ENCODE measurements around the gene DNAJB7.
"Not testable (repeated sequence)": the region's sequence is repeated elsewhere in the genome, so short reads cannot be mapped to it uniquely, and the experiment has no call there.

The DNAJB7 gene

DNA sequence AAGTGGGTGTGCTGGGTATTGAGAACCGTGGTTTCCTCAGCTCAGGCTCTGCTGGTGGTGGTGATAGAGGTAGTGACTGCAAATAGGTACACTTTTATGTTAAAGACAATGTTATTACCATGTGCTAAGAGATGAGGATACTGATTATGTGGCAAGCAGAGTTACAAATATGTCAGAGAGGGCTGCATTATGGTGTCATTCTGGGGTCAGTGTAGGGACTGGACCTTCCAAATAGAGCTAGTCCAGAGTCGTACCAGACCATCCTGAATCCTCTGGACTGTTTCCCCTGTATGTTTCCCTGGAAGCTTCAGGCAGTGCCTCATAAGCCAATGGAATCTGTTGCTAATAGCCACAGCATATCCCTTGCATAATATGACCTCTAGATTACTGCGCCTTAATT, at the start of gene DNAJB7:
DNAJB7 (minus strand) TSS at position 101 of the 400 bp plus-strand sequence. CDS start 119 bp downstream, outside the sequence.
- DNase-seq, result no peak

DNA sequence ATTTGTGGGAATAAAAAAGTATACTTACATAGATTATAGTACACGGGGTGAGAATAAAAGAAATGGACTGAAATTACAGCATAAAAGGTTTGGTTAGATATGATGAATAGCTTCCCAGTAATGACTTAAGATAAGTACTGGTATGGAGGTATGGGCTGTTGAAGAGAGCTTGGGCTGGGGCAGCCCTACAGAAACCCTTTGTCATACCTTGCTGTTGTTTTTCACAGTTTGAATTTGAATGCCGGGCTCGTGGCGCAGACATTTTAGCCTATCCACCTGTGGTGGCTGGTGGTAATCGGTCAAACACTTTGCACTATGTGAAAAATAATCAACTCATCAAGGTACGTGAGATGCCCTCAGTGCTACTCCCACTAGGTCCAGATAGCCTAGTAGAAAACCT, 47.0 kb upstream of the DNAJB7 start:
- no peak for DNase-seq

DNA sequence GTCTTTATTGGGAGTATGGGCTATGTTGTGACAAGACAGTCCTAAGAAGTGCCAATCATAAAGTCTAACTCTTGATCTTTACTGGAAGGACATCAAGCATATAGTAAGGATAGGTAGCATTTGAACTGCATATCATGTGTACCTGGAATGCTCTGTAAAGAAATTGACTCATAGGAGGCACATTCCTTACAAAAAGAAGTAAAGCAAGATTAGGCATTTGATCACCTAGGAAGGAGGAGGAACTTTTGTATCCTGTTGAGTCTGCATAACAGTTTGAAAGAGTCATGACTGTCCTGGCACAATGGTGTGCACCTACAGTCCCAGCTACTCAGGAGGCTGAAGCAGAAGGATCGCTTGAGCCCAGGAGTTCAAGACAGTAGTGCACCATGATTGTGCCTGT, 42.2 kb upstream of the DNAJB7 start:
- no peak for DNase-seq

DNA sequence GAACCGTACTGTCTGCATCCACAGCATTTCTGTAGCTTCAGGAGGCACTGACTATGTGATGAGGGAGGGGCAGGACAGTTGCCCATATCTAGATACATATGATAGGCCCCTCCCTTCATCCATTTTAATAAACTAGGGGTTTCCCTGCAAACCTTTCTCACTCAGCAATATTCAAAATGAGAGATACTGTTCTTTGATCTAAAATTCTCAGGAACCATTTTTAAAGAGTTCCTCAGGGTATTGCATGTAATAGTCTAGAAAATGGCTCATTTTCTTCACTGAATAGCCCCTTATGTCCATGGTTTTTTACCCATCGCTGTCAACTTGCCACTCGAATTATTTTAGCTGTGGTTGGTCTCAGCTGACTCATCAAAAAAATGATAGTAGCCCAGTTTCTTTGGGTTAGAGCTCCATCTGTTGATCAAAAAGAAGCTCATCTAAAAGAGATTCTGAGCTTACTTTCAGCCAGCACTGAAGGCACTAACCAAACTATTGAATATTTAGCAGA, 37.0 kb upstream of the DNAJB7 start:
- peak; percentile 63 for DNase-seq

DNA sequence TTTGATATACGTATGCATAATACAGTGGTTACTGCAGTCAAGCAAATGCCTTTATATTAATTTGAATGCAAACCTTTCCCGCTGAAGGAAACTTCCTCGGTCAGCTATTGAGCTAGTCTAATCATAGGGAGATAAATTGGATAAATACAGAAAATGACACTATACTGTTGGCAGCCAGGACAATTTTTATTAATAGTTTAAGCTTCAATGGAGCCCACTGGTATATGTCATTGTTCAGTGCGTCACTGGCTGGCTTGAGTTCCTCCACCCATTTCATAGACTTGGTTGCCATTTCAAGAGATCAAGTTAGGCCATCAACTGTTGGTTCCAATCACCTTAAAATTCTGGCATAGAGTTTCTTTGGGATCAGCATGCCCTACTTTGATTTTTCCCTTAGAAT, 32.5 kb upstream of the DNAJB7 start:
- DNase-seq, result no peak

DNA sequence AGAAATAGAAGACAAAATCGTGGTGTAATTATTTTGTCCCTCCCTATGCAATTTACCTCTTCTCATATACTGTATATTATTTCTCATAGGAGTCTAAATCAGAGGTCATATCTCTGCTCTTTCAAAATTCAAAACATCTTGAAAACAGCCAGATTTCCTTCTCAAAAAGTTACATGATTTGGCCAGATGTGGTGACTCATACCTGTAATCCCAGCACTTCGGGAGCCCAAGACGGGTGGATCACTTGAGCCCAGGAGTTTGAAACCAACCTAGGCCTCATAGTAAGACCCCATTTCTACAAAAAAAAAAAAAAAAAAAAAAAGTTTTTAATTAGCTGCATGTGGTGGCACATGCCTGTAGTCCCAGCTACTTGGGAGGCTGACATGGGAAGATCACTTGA, 29.0 kb upstream of the DNAJB7 start:
- DNase-seq, result no peak

DNA sequence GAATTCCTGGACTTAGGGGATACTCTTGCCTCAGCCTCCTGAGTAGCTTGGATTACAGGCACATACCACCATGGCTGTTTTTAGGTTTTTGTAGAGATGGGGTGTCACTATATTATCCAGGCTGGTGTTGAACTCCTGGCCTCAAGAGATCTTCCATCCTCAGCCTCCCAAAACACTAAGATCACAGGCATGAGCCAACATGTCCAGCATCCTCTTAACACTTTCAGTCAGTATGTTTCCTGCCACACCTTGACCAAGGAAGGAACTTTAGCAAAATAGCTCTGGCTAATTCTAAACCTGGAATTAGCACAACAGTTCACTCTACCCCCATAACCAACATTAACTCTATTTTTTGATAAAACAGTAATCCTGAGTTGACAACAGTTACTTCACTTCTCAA, 27.2 kb upstream of the DNAJB7 start:
- DNase-seq, result no peak

DNA sequence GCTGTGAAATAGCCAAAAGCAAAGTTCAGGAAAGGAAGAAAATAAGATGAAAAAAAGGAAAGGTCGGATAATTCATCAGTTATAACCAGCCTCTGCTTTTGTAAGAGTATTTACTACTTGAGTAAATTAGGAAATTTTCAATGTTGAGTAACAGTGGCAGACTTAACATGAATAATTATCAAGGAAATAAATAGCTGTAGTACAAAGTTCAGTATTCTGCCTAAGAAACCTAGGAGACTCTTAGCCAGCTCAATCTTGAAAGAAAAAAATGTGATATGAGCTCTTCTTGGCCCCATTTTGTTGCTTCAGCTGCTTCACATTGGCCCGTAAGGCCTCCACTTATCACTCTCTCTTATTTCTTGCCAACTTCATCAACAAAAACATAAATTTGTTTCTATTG, 17.0 kb upstream of the DNAJB7 start:
- DNase-seq, result no peak

DNA sequence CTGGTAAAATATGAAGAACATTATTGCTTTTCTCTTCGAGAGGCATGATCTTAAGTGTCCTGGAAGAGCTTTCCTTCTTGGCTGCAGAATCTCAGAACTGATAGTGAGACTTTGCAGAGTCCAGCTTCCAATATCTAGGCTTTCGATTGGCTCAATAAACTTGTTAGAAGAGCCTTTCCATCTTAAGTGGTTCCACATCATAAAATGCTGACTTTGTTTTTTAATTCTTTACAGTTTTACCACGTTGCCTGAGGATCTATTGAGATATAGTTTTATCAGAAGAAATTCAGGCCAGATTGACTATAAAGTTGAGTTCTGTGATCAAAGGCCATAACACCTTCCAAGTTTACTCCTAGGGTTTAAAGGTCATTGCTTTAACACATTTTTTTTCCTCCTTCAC, 15.6 kb upstream of the DNAJB7 start:
- DNase-seq, result no peak

DNA sequence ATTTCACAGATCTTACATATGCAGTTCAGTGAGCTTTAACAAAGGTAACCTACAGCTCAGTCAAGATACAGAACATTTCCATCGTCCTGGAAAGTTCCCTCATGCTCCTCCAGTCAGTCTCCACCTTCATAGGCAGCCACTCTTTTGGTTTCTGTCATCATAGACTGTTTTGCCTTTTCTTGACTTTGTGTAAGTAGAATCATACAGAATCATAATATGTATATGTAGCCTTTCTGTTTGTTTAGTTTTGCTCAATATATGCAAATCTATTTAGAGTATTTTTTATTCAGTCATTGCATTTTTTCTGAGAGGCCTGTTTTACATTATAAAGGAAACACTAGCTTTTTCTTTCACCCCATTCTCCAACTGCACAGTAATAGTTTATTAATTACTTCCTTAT, 15.0 kb upstream of the DNAJB7 start:
- no peak for DNase-seq

DNA sequence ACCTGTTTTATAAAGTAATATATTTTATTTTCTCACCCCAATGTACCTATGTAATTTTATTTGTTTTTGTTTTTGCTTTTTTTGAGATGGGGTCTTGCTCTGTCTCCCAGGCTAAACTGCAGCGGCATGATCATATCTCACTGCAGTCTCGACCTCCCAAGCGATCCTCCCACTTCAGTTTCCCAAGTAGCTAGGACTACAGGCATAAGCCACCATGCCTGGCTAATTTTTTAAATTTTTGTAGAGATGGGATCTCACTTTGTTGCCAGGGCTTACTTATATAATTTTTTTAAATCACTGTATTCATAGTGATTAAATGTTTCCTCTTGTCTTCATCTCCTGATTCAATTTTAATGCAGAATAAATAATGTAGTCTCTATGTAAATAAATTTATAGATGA, 13.2 kb upstream of the DNAJB7 start:
- no peak for DNase-seq

DNA sequence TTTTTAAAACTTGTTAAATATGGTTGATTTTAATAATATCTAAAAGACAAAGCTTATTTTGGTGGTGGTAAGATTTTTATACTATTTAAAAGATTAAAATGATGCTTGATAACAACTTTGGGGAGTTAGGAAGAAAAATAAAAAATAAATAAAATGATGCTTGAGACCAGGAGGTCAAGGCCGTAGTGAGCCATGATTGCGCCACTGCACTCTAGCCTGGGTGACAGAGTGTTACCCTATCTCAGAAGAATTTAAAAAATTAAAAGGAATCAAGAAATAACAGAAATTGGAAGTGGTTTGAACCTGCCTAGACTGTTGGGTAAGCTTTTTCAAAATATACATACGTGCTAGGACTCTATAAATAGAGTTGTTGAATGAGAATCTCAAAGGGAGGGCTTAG, 12.1 kb upstream of the DNAJB7 start:
- no peak for DNase-seq

DNA sequence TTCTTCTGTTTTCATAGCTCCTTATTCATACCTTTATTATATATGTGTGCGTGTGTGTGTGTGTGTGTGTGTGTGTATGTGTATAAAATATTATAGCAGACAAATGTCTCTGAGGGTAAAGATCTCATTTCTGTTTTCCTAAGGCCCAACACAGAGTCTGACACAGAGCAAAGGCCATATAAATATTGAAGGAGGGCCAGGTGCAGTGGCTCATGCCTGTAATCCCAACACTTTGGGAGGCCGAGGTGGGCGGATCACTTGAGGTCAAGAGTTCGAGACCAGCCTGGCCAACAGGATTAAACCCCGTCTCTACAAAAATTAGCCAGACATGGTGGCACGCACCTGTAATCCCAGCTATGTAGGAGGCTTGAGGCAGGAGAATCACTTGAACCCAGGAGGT, 6.5 kb upstream of the DNAJB7 start:
- not testable (repeated sequence) for DNase-seq

DNA sequence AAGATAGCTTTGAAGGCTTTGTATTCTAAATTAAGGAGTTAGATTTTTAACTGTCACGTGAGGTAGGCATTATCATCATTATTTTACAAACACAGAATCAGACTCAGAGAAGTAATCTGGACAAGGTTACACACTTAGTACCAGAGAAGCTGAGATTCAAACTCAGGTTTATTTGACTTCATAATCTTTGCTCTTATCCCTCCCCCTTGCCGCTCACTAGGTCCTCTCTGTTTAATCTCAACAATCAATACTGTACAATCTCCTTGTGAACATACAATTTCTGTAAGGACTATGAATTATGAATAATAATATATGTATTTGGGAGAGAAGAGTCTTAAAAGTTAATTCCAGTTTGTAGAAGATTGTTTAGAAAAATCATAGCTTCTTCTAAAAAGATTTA, 5.2 kb upstream of the DNAJB7 start:
- DNase-seq, result no peak

DNA sequence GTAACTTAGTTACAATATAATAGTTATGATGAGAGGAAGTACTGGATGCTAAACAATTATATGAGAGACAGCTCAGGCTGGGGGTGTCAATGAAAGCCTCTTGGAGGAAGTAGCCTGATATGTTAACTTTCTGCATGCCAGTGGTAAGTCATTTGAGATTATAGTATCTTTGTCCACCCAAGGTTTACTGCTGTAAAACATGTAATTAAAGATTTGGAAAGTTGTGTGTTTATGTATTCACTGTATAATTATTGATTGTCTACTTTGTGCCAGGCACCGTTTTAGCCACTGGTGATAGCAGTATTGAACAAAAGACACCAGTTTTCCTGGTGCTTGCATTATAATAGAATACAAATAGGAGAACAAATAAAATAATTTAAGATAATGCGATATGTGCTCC, 624 bp upstream of the DNAJB7 start:
- DNase-seq, result no peak

DNA sequence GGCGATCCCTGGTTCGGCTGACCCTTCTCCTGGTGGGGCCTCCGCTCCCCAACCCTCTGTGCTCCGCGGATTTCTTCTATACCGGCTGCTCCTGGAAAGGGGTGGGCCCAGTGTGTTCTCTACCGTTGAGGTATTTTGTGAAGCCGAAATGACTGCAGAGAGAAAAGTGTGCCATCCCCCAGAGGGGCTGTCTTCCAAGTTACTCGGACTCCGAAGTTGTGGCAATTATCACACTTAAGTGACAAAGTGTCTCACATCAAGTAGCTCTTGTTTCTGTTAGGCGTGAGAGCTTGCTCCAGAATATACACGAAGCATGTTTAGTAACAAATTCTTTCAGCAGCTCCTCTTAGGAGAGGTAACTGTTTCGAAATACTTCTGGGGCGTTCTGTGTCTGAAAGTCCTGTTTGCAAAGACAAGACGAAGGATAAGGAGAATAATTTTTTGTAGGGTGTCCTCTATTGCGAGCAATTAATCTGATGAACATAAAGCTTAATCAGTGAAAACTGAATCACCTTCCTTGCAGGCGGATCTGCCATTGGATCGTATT, 4.5 kb downstream of the DNAJB7 start:
- no peak for DNase-seq

DNA sequence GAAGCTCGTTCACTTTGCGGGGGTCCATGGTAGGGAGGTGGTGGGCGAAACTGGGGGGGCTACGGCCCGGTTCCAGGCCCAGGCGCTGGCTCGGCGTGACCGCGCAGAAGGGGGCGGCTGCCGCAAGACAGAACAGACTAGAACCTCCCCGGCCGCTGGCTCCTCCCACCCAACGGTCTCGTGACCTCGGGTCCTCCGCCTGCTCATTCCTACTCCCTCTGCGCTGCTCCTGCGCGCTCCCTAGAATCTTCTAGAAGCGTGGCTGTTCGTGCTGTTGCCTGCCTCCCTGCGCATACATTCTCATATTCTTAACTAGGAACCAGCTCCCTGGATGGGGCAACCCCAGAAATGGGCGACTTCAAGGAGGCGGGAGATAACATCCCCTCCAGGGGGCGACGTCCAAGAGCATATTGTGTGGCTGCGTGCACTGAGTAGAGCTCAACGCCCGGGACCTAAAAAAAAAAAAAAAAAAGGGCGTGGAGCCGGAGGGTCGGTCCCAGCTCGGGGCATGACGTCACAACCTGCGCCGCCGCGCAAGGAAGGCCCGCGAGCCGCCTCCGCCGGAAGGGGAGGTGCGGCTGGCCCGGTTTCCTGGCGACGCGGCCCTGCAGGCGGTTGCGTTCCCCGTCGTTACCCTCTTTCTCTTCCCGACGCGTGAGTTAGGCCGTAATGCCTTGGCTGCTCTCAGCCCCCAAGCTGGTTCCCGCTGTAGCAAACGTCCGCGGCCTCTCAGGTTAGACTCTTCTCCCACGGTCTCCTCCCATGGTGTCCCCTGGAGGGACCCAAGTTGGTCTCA, 5.2 kb downstream of the DNAJB7 start, which contains the start of the genes ST13 and XPNPEP3:
ST13 (minus strand) TSS at position 127 of the 796 bp plus-strand sequence; CDS start at position 28, 99 bp downstream.
XPNPEP3 (plus strand) TSS at position 636 of the 796 bp plus-strand sequence; CDS start at position 670, 34 bp downstream.
- DNase-seq, result peak; percentile 97

DNA sequence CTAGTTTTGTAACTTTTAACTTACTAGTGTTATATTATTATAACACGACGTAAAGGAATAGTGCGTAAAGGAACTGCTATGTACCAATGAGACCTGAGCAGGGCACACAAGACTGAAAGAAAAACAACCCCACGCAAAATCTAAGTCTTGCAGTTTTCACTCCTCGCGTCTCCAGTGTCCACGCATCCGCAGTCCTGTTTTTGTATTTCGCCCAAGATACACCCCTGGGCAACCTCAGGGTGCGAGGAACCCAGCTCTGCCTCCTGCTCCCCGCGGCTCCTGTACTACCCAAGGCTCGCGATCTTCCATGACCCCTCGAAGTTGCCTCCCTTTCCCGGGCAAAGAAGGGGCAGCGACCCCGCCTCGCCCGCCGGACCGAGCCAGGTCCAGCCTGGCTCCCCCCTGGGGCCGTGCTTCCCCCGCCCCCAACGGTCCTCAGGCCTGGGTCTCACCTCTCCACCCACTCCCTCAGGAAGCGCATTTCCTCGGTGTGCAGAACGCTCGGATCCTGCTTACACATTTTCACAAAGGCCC, 5.9 kb downstream of the DNAJB7 start:
- peak; percentile 45 for DNase-seq

DNA sequence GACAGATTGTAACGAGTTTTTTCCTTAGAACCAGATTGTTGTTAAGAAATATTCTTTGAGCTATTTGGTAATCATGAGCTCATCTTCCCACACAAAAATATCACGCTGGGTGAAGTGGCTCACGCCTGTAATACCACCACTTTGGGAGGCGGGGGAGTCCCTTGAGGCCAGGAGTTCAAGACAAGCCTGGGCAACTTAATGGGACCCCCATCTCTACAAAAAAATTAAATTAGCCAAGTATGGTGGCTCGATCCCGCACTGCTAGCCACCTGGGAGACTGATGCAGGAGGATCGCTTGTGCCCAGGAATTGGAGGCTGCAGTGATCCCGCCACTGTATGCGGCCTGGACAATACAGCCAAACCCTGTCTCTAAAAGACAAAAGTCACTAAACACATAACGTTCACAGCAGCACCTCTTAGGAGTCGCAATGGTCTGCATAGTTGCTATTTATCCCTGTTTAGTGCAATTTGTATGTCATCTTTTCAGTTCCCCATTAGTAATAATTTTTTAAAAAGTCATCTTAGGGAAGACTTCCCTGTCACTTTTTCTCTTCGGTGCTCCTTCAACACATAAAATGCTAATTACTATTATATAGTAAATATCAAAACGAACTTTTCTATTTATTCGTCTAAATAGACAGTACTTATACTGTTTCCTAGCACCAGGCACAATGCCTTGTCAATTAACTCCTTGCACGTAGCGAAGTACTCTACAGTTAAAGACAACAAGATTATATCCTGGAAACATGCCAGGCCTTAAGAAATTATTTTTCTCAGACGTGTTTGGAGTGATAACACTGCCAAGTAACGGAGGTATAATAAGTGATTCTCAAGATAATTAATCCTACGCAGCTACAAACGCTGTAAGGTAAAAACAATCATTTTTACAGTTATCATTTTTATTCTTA, 6.6 kb downstream of the DNAJB7 start:
- DNase-seq, result peak; percentile 23

DNA sequence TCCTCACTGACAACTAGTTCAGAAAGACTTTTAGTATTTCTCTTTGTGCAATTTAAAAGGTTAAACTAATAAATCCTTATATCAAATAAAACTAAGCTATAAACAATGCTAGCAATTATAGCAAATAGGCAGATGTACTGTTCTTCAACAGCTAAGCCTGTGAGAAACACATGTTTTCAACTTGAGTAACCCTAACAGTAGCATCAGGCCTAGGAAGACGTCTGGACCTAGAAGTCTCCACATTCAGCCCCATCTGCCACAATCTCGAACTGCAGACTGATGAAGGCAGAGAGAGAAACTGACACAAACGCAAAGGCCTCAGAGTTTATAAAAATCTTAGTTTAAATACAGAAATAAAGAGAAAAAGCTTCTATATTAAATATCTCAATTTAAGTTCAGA, 8.0 kb downstream of the DNAJB7 start:
- no peak for DNase-seq

DNA sequence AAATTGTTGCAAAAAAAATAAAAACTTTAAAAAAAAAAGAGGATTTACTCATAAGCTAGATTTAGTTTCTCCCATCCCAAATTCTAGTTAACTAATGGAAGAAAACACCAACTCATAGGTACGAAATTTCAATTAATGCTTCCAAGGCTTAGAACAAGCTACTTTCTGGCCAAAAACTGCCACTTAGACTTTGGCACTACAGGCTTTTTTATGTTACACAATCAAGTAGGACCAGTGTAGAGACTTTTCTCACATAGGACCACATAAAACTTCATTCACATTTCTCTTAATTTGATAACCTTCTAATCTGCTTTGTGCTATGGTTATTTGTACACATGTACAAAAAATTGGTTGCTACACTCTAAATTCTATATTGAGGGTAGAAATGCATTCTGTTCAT, 8.6 kb downstream of the DNAJB7 start:
- DNase-seq, result no peak

DNA sequence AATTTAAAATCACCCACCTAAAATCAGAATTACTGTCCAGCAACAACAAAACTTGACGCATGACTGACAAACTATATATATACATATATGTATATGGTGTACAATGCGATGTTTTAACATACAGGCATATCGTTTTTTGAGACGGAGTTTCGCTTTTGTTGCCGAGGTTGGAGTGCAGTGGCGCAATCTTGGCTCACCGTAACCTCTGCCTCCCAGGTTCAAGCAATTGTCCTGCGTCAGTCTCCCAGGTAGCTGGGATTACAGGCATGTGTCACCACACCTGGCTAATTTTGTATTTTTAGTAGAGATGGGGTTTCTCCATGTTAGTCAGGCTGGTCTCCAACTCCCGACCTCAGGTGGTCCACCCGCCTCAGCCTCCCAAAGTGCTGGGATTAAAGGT, 16.1 kb downstream of the DNAJB7 start:
- DNase-seq, result not testable (repeated sequence)

DNA sequence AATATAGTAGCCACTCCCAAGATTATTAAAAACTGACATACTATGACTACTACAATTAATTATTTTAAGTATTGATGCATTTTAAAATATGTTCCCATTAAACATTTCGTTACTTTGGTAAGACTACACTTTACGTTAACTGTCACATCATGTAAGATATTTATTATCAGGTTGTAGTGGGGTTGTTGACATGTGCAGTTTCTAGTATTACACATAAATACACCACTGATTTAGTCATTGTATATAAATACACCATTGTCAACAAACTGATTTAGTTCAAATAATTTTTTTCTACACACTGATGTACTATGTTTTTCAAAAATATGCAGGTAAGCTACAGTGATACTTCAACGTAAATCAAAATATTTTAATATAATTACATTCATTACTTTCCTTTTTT, 17.0 kb downstream of the DNAJB7 start:
- no peak for DNase-seq

Data from CD4-positive, alpha-beta T cell treated with Interleukin-10 for 1 hour (primary cell).